Kidney (tissue), 14 donors: ENCODE data around the gene HOXC4. TPM values are rescaled to one million over a fixed set of nuclear protein-coding genes. Genes with fewer than 3 reads are reported as not detected.
A peak's percentile ranks its signal among the peaks of the same experiment; 100 is the strongest.

Experiments
- DNase-seq, 5 donors: peaks; one replicate each; pipeline ENCODE4 v3.0.0-alpha.2; 2013 to 2020
- FAIRE-seq: peaks from 2 replicates; lab custom pipeline; 2012; peaks lifted over from hg19 to GRCh38; lab: Jason Lieb, UNC
- H3K27ac ChIP-seq, 2 donors: one replicate each; pipeline ENCODE4 v1.7.0; 2013; ENCODE audit warnings: low read depth in 2 of 2, low read length in 2 of 2, inconsistent platforms in 1 of 2
- H3K27me3 ChIP-seq: one replicate; pipeline ENCODE4 v1.7.1; 2013; ENCODE audit warnings: low read length, inconsistent platforms; ENCODE audit not compliant: control insufficient read depth, insufficient read depth
- H3K36me3 ChIP-seq, 3 donors: one replicate each; pipeline versions ENCODE4 v1.7.0 to v1.7.1; 2013; ENCODE audit warnings: low read length in 3 of 3, control low read depth in 1 of 3, inconsistent platforms in 1 of 3; ENCODE audit not compliant: insufficient read depth in 3 of 3, control insufficient read depth in 2 of 3
- H3K4me1 ChIP-seq, 3 donors: one replicate each; pipeline versions ENCODE4 v1.7.0 to v1.7.1; 2013; ENCODE audit warnings: low read length in 3 of 3, inconsistent platforms in 1 of 3, low read depth in 1 of 3; ENCODE audit not compliant: control insufficient read depth in 2 of 3, insufficient read depth in 2 of 3
- H3K4me3 ChIP-seq, 3 donors: one replicate each; pipeline versions ENCODE4 v1.7.0 to v1.8.1; 2013; ENCODE audit warnings: low read length in 3 of 3, control low read depth in 1 of 3, inconsistent platforms in 1 of 3
- H3K9ac ChIP-seq, 3 donors: one replicate each; pipeline versions ENCODE4 v1.7.0 to v1.7.1; 2013; ENCODE audit warnings: low read length in 3 of 3, control low read depth in 1 of 3, inconsistent platforms in 1 of 3
- H3K9me3 ChIP-seq, 3 donors: one replicate each; pipeline versions ENCODE4 v1.7.0 to v1.7.1; 2013; ENCODE audit warnings: low read length in 3 of 3, control low read depth in 1 of 3, inconsistent platforms in 1 of 3; ENCODE audit not compliant: control insufficient read depth in 2 of 3, insufficient read depth in 1 of 3
- CTCF ChIP-seq: IDR thresholded peaks from 3 replicates; pipeline ENCODE4 v1.5.1; 2012; ENCODE audit warnings: mild to moderate bottlenecking, moderate library complexity, borderline replicate concordance; ENCODE audit not compliant: insufficient read depth; ENCODE audit errors: extremely low read depth
- intact Hi-C: fragments of 100-400 bp; cut with DNase I; formaldehyde crosslinking; loops from one replicate; pipeline ENCODE4 v1.11.1; 2022
- polyA plus RNA-seq: library from polyadenylated mRNA; stranded (reverse); fragments of 350-450 nt; fragmentation: Illumina TruSeq; extraction: RNeasy Lipid Tissue Mini Kit (QIAGEN cat#74804); gene quantifications from one replicate; pipeline ENCODE4 v1.2.3, GENCODE V29; 2014; ENCODE audit warnings: low read depth, low replicate concordance; ENCODE audit not compliant: insufficient read depth
- total RNA-seq: library from RNA; stranded (reverse); fragmentation: NEBNext Ultra II Directional; extraction: Animal tissue kit (Norgen Biotek cat#: 25700); gene quantifications from one replicate; pipeline ENCODE4 v1.2.1, GENCODE V29; 2021
- donor health status: control.
- donor health status: control.
- donor health status: control.
- donor health status: control.
- donor health status: control.
- donor health status: DM: yes; HTN: yes; CAD: no.
- donor health status: Normal renal cell carcinoma (clear cell type).

HOXC4 gene
- total and polyA plus RNA-seq, 2 donors from 2014 or later = 13.9 to 24.5 TPM

DNA sequence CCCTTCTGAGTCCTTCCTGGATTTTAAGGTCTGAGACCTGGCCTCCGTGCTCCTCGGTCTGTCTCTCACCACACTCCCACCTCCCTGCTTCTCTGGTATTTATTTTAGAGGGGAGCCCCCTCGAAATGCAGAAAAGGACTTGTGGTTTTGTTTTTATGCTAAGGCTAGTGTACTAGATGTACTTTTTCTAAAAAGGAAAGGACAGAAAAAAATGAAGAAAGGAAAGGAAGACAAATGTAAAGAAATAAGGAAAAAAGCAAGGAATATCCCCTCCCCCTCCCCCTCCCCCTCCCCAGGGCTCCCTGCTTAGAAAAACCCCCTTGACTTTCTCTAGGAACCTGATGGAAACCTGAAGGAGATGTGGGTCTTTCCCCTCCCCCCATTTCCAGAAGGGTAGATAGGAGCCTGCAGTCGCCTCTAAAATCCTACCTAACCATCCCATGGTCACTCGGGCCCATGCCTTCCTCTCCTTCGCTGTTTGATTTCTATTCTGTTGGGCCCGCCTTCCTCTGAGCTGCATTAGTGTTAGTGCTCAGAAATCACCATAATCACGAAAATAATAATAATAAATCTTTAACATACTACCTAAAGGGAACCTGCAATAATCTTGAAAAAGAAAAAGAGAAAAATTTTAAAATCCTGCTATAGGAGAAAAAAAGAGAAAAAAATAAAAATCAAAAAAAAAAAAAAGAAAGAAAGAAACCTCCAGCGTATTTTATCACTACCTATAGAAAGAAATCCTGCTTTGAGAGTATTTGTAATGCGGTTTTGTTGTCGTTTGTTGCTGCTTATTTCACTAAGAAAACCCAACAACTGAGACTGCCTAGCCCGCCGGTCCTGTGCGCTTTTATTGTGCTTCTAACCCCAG is 41.7 kb upstream of the HOXC4 start:
- intact Hi-C loops = loop anchor here (5.0 kb wide), 1 partner anchor 185 kb away; no protein-coding TSS in a partner anchor

GRCh38 chr12:54012631-54013409 is 40.8 kb upstream of the HOXC4 start:
- no peak overlapping the region for H3K9ac ChIP-seq
- no peak for FAIRE-seq

More for the DNA sequence above, 41.7 kb upstream of the HOXC4 start:
- TF ChIP-seq CTCF = no peak
- Histone ChIP-seq H3K9me3 (no peaks in the 10 kb centered on the region), H3K9ac (peak overlapping the region in 1 of 3 donors; percentile 37), H3K27ac (peak overlapping the region; percentile 26 to 61), H3K36me3 (no peaks in the 10 kb centered on the region), H3K4me3 (peak overlapping the region in 1 of 3 donors; percentile 11), H3K4me1 (peaks cover 4 to 27% (median 15%) of the 10 kb centered on the region in 3 donors), H3K27me3 (peaks cover 4% of the 10 kb centered on the region)
- DNase-seq (no peak), FAIRE-seq (no peak)

DNA sequence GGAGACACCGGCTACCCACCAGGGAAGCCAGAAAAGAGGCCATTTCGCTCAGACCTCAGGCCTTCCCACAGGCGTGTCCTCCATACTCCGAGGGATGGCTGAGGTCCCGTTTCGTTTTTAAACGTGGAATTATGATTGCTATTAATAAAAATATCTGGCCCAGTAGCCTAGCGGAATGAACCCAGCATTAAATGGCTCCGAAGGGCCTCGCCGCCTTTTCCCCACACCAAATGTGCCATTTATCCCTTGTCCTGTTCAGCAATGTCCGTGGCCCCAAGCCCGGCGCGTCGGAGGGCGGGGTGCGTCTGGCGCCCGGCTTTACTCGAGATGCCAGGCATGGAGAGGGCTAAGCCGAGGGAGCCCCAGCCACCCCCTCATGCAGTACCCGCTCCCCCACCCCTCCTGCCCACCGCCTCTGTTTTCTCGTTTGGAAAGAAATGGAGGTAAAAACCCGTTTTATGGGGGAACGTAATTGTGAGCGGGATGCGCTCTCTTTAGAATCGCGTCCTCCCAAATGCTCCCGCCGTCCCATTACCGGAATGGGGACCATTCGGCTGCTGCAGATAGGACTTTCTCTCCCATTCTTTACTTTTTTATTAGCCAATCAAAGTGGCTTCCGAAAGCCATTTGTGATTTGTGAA is 39.1 kb upstream of the HOXC4 start:
- H3K27ac ChIP-seq = peak overlapping the region; percentile 57 to 90
- FAIRE-seq (no peak), DNase-seq (peak in 1 of 5 donors; percentile 71)
- peak overlapping the region in 1 of 3 donors; percentile 51 for H3K4me3 ChIP-seq
- intact Hi-C loops = loop anchor here (5.0 kb wide), 1 partner anchor 183 kb away; no protein-coding TSS in a partner anchor
- no peaks in the 10 kb centered on the region for H3K9me3 ChIP-seq
- H3K9ac ChIP-seq = peak overlapping the region in 1 of 3 donors; percentile 13
- TF ChIP-seq CTCF = no peak
- H3K27me3 ChIP-seq = no peaks in the 10 kb centered on the region
- peaks cover 0 to 20% (median 10%) of the 10 kb centered on the region in 3 donors for H3K4me1 ChIP-seq
- no peaks in the 10 kb centered on the region for H3K36me3 ChIP-seq

More at GRCh38 chr12:54012631-54013409, 40.8 kb upstream of the HOXC4 start:
- Histone ChIP-seq H3K4me1 (peaks cover 0 to 26% (median 12%) of the 10 kb centered on the region in 3 donors), H3K36me3 (no peaks in the 10 kb centered on the region), H3K27ac (peak overlapping the region; percentile 9 to 47), H3K9me3 (no peaks in the 10 kb centered on the region), H3K27me3 (no peaks in the 10 kb centered on the region), H3K4me3 (no peak overlapping the region)
- intact Hi-C loops = loop anchor here (5.0 kb wide), 1 partner anchor 184 kb away; no protein-coding TSS in a partner anchor
- DNase-seq = peak in 1 of 5 donors; percentile 39
- no peak for TF ChIP-seq CTCF
